Caco-2 (cell line): ENCODE results near the gene CPAMD8. TPM values are rescaled to one million over a fixed set of nuclear protein-coding genes. Genes with fewer than 3 reads are reported as not detected.

Source experiments
- BruUV-seq: library from RNA; stranded (reverse); fragments of 400-500 nt; replicated peaks from 2 replicates; lab custom pipeline; 2021; lab: Mats Ljungman, UMichigan
- CTCF ChIA-PET: fragments of 300-600 bp; sonication (Branson Sonifier 250); formaldehyde crosslinking; loops from one replicate; lab custom pipeline; 2022; ENCODE audit warnings: antibody characterized with exemption; lab: Charles Lee
- POLR2A ChIA-PET: fragments of 300-600 bp; sonication (Branson Sonifier 250); formaldehyde crosslinking; loops from one replicate; lab custom pipeline; 2022; ENCODE audit warnings: antibody characterized with exemption; lab: Charles Lee
- DNase-seq, 2 experiments: peaks; one replicate each; pipeline versions ENCODE4 v3.0.0 to v3.0.0-alpha.2; 2020 to 2022
- H3K27me3 ChIP-seq: replicated peaks from 2 replicates; pipeline ENCODE4 v1.6.0; 2011; ENCODE audit warnings: low read length; ENCODE audit not compliant: control insufficient read depth, insufficient read depth
- H3K36me3 ChIP-seq: 2 replicates; pipeline ENCODE4 v1.5.1; 2011; ENCODE audit warnings: low read length; ENCODE audit not compliant: control insufficient read depth, insufficient read depth
- H3K4me1 ChIP-seq: fragments of 250-450 bp; sonication (Bioruptor Pico); 2 replicates; pipeline ENCODE4 v1.5.1; 2020; ENCODE audit warnings: mild to moderate bottlenecking
- H3K4me3 ChIP-seq: 2 replicates; pipeline ENCODE4 v1.5.1; 2011; ENCODE audit warnings: low read depth, mild to moderate bottlenecking, control low read depth, low read length
- H3K9me3 ChIP-seq: fragments of 250-450 bp; sonication (Bioruptor Pico); 2 replicates; pipeline ENCODE4 v1.5.1; 2020; ENCODE audit warnings: mild to moderate bottlenecking, moderate library complexity
- H3K27ac Mint-ChIP-seq: one replicate; pipeline ENCODE4 v1.8.0; 2022; ENCODE audit warnings: mixed read lengths; ENCODE audit not compliant: unreplicated experiment
- H3K27me3 Mint-ChIP-seq: one replicate; pipeline ENCODE4 v1.8.0; 2022; ENCODE audit warnings: mixed read lengths; ENCODE audit not compliant: insufficient read depth, unreplicated experiment
- H3K36me3 Mint-ChIP-seq: one replicate; pipeline ENCODE4 v1.8.0; 2022; ENCODE audit warnings: mild to moderate bottlenecking, mixed read lengths; ENCODE audit not compliant: insufficient read depth, unreplicated experiment
- H3K4me1 Mint-ChIP-seq: one replicate; pipeline ENCODE4 v1.8.0; 2022; ENCODE audit warnings: low read depth, mixed read lengths; ENCODE audit not compliant: unreplicated experiment
- H3K4me3 Mint-ChIP-seq: one replicate; pipeline ENCODE4 v1.8.0; 2022; ENCODE audit warnings: mild to moderate bottlenecking, moderate library complexity, mixed read lengths; ENCODE audit not compliant: unreplicated experiment
- H3K9me3 Mint-ChIP-seq: one replicate; pipeline ENCODE4 v1.8.0; 2022; ENCODE audit warnings: mixed read lengths; ENCODE audit not compliant: unreplicated experiment
- intact Hi-C: fragments of 100-400 bp; cut with micrococcal nuclease; formaldehyde crosslinking; loops from one replicate; pipeline ENCODE4 v1.10.0; 2022; ENCODE audit not compliant: unreplicated experiment
- total RNA-seq: library from RNA; stranded (reverse); gene quantifications from 2 replicates; pipeline ENCODE4 v1.2.3, GENCODE V29; 2022
- TF ChIP-seq, protein P1 (sequence below), 2 experiments: fragments of 200-600 bp in 1 of 2; IDR thresholded peaks; 1 replicate in 1 of 2; 2 replicates in 1 of 2; pipeline versions ENCODE4 v1.5.1 to v1.8.0; 2011 to 2022; ENCODE audit warnings: antibody characterized with exemption in 1 of 2, control low read depth in 1 of 2, inconsistent platforms in 1 of 2, low read depth in 1 of 2, low read length in 1 of 2, mild to moderate bottlenecking in 1 of 2, moderate library complexity in 1 of 2; ENCODE audit not compliant: insufficient read depth in 1 of 2, severe bottlenecking in 1 of 2, unreplicated experiment in 1 of 2

Gene CPAMD8
- total RNA-seq, 1 experiment from 2014 or later: 1.1 TPM

DNA sequence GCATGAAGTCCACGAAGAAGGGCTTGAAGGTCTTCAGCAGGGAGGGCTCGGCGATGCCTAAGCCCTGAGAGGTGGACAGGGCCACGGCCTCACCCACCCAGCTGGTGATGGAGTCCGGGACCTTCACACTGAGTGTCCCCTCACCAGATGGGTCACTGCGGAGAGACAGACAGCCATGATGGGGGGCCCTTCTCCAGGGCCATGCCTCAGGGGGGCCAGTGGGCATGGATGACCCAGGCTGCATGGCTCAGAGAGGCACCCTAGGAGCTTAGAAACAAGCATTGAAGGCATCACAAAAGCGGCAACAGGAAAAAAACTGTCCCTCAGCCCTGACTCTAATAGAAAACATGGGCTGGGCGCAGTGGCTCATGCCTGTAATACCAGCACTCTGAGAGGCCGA, 74.6 kb downstream of the CPAMD8 start:
- POLR2A ChIA-PET: no interaction called here
- no peak for DNase-seq

DNA sequence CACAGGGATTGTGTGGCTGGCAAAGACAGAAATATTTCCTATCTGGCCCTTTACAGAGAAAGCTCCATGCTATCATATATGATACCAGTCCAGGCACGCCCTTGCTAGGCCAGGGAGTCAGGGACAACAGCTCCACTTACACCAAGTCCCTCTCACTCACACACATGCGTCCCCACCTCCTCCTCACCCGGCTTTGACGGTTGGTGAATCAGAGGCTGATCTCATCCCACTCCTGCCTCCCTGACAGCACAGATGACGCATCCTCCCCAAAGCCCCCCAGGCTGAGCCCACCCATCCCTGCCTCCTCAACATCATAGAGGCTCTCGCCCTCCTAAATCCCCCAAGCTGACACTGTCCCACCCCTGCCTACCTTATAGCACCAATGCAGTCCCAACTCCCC, 75.1 kb downstream of the CPAMD8 start:
- no peaks in the 10 kb centered on the region for H3K9me3 Mint-ChIP-seq
- ChIA-PET POLR2A (no interaction called here), CTCF (no interaction called here)
- DNase-seq: no peak
- intact Hi-C loops: no loop called here
- H3K4me3 Mint-ChIP-seq: no peak overlapping the region
- H3K36me3 Mint-ChIP-seq: no peaks in the 10 kb centered on the region
- H3K27me3 ChIP-seq: no peaks in the 10 kb centered on the region
- H3K36me3 ChIP-seq: no peaks in the 10 kb centered on the region
- no peak overlapping the region for H3K27ac Mint-ChIP-seq
- no TSS peak for BruUV-seq
- H3K4me1 Mint-ChIP-seq: no peaks in the 10 kb centered on the region
- no peak overlapping the region for H3K4me3 ChIP-seq
- peaks cover 17% of the 10 kb centered on the region for H3K27me3 Mint-ChIP-seq
- no peaks in the 10 kb centered on the region for H3K4me1 ChIP-seq
- no peaks in the 10 kb centered on the region for H3K9me3 ChIP-seq
- TF ChIP-seq, protein P1, sequence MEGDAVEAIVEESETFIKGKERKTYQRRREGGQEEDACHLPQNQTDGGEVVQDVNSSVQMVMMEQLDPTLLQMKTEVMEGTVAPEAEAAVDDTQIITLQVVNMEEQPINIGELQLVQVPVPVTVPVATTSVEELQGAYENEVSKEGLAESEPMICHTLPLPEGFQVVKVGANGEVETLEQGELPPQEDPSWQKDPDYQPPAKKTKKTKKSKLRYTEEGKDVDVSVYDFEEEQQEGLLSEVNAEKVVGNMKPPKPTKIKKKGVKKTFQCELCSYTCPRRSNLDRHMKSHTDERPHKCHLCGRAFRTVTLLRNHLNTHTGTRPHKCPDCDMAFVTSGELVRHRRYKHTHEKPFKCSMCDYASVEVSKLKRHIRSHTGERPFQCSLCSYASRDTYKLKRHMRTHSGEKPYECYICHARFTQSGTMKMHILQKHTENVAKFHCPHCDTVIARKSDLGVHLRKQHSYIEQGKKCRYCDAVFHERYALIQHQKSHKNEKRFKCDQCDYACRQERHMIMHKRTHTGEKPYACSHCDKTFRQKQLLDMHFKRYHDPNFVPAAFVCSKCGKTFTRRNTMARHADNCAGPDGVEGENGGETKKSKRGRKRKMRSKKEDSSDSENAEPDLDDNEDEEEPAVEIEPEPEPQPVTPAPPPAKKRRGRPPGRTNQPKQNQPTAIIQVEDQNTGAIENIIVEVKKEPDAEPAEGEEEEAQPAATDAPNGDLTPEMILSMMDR (IDR thresholded peaks at IDR 0.05; ENCODE audit: insufficient read depth in 1 of 2, low read depth in 1 of 2, low read length in 1 of 2, severe bottlenecking in 1 of 2, unreplicated experiment in 1 of 2): no peak

More for the DNA sequence above, 74.6 kb downstream of the CPAMD8 start:
- Histone ChIP-seq H3K4me3 (no peak overlapping the region), H3K27me3 (no peaks in the 10 kb centered on the region), H3K4me1 (no peaks in the 10 kb centered on the region), H3K9me3 (no peaks in the 10 kb centered on the region), H3K36me3 (no peaks in the 10 kb centered on the region)
- H3K4me1 Mint-ChIP-seq: no peaks in the 10 kb centered on the region
- H3K36me3 Mint-ChIP-seq: no peaks in the 10 kb centered on the region
- BruUV-seq: no TSS peak
- H3K4me3 Mint-ChIP-seq: no peak overlapping the region
- H3K27me3 Mint-ChIP-seq: peaks cover 17% of the 10 kb centered on the region
- CTCF ChIA-PET: no interaction called here
- TF ChIP-seq, protein P1 (IDR thresholded peaks at IDR 0.05; ENCODE audit: insufficient read depth in 1 of 2, low read depth in 1 of 2, low read length in 1 of 2, severe bottlenecking in 1 of 2, unreplicated experiment in 1 of 2): no peak
- H3K9me3 Mint-ChIP-seq: no peaks in the 10 kb centered on the region
- intact Hi-C loops: no loop called here
- no peak overlapping the region for H3K27ac Mint-ChIP-seq

DNA sequence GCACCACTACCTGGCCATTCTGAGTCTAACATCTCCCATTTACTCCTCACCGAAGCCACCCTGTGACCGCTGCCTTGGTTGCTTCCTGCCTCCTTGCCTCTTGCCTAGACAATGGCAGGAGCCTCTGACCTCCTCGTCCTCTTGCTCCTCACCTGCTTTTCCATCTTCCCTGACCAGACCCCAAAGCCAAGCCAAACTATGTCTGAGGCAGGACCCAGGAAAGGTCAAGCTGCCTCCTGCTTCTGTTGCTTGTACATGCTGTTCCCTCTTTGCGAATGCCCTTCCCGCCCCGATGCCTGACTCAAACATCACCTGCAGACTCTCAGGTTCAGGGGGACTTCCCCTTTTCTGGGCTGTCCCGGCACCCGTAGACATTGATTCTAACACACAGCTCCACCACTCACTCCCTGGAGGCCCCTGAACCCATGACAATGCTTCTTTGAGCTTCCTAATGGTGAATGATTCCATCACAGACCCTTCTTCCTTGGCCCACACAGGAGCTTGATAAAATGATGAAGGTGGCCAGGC, 77.0 kb downstream of the CPAMD8 start:
- no peaks in the 10 kb centered on the region for H3K36me3 ChIP-seq
- Mint-ChIP-seq H3K4me1 (no peaks in the 10 kb centered on the region), H3K27ac (no peak overlapping the region), H3K36me3 (no peaks in the 10 kb centered on the region), H3K9me3 (peaks cover 9% of the 10 kb centered on the region), H3K27me3 (peaks cover 9% of the 10 kb centered on the region), H3K4me3 (no peak overlapping the region)
- DNase-seq: no peak
- H3K4me1 ChIP-seq: no peaks in the 10 kb centered on the region
- H3K9me3 ChIP-seq: no peaks in the 10 kb centered on the region
- ChIA-PET POLR2A (no interaction called here), CTCF (no interaction called here)
- H3K4me3 ChIP-seq: no peak overlapping the region
- no TSS peak for BruUV-seq
- intact Hi-C loops: no loop called here
- TF ChIP-seq, protein P1 (IDR thresholded peaks at IDR 0.05; ENCODE audit: insufficient read depth in 1 of 2, low read depth in 1 of 2, low read length in 1 of 2, severe bottlenecking in 1 of 2, unreplicated experiment in 1 of 2): no peak
- H3K27me3 ChIP-seq: no peaks in the 10 kb centered on the region
